Measurements from ENCODE around the gene ITGA3. TPM values are rescaled to one million over a fixed set of nuclear protein-coding genes. Genes with fewer than 3 reads are reported as not detected.

ITGA3 gene
- total RNA-seq, 2 donors from 2014 or later = 31.0 to 36.3 TPM

DNA sequence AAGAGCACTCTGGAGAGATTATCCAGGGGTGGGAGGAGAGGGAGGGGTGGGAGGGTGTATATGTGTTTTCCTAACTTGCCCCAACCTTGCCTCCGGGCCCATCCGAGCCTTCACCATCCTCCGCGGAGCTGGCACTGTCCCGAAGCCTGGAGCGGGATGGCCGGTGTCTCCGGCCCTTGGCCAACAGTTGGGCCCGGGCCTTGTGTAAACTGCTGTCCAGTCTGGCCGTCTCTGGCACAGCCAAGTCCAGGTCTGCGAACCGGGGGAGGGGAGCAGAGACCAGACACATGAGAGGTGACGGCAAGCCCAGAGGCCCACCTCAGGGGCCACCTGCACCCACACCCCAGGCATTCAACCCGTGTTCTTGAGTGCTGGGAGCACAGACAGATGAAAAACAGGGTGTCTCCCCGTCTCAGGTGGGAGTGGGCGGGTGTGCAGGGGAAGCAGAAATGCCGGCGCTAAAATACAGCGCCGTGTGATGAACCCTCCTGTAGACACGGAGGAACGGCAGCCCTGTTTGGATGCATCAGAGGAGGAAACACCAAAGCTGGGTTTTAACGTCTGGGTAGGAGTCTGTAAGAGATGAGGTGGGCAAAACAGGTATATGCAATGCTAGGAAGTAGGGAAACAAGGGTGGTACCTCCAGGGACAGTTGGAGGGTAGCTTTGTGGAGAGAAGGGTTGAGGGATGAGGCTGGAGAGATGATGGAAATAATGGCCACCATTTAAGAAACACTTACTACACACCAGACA, 62.3 kb downstream of the ITGA3 start:
- no peak for TF ChIP-seq POLR2A (IDR thresholded peaks at IDR 0.05)
- TF ChIP-seq, protein P1, sequence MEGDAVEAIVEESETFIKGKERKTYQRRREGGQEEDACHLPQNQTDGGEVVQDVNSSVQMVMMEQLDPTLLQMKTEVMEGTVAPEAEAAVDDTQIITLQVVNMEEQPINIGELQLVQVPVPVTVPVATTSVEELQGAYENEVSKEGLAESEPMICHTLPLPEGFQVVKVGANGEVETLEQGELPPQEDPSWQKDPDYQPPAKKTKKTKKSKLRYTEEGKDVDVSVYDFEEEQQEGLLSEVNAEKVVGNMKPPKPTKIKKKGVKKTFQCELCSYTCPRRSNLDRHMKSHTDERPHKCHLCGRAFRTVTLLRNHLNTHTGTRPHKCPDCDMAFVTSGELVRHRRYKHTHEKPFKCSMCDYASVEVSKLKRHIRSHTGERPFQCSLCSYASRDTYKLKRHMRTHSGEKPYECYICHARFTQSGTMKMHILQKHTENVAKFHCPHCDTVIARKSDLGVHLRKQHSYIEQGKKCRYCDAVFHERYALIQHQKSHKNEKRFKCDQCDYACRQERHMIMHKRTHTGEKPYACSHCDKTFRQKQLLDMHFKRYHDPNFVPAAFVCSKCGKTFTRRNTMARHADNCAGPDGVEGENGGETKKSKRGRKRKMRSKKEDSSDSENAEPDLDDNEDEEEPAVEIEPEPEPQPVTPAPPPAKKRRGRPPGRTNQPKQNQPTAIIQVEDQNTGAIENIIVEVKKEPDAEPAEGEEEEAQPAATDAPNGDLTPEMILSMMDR (IDR thresholded peaks at IDR 0.05) = no peak
- Histone ChIP-seq H3K4me3 (no peak overlapping the region), H3K4me1 (peaks cover 12% of the 10 kb centered on the region), H3K27ac (no peak overlapping the region), H3K27me3 (no peaks in the 10 kb centered on the region), H3K36me3 (replicated peaks in 1 of 2; ENCODE audit: insufficient read depth in 1 of 2, low read depth in 2 of 2) (no peaks in the 10 kb centered on the region), H3K9me3 (no peaks in the 10 kb centered on the region)
- intact Hi-C loops (cut with DNase I) = no loop called here
- ATAC-seq (no peak), DNase-seq (no peak)
- 61 to 72% methylated on average over 11 to 22 of the region's 23 CpGs for WGBS, 2 donors

DNA sequence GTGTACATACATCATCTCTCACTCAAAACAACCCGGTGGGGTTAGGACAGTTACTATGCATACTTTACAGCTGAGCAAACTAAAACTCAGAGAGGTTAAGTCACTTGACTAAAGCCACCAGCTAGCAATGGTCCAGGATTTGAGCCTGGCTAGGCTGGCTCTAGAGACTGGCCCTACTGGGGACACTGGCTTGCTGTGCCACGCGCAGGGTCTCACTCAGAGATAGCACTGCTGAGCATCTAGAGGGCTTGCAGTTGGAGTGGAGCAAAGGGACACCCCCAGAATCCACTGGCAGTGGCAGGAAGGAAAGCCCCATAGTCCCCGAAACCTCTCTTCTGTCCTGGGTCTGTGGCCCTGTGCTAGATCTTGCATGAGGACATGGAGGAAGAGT, 62.9 kb downstream of the ITGA3 start:
- Histone ChIP-seq H3K4me1 (peaks cover 12% of the 10 kb centered on the region), H3K9me3 (no peaks in the 10 kb centered on the region), H3K27ac (no peak overlapping the region), H3K36me3 (replicated peaks in 1 of 2; ENCODE audit: insufficient read depth in 1 of 2, low read depth in 2 of 2) (no peaks in the 10 kb centered on the region), H3K4me3 (no peak overlapping the region), H3K27me3 (no peaks in the 10 kb centered on the region)
- 77% methylated on average over 4 of the region's 4 CpGs for WGBS, 2 donors
- DNase-seq (no peak), ATAC-seq (no peak)
- TF ChIP-seq, protein P1 (IDR thresholded peaks at IDR 0.05) = no peak
- no peak for TF ChIP-seq POLR2A (IDR thresholded peaks at IDR 0.05)
- intact Hi-C loops (cut with DNase I) = no loop called here

DNA sequence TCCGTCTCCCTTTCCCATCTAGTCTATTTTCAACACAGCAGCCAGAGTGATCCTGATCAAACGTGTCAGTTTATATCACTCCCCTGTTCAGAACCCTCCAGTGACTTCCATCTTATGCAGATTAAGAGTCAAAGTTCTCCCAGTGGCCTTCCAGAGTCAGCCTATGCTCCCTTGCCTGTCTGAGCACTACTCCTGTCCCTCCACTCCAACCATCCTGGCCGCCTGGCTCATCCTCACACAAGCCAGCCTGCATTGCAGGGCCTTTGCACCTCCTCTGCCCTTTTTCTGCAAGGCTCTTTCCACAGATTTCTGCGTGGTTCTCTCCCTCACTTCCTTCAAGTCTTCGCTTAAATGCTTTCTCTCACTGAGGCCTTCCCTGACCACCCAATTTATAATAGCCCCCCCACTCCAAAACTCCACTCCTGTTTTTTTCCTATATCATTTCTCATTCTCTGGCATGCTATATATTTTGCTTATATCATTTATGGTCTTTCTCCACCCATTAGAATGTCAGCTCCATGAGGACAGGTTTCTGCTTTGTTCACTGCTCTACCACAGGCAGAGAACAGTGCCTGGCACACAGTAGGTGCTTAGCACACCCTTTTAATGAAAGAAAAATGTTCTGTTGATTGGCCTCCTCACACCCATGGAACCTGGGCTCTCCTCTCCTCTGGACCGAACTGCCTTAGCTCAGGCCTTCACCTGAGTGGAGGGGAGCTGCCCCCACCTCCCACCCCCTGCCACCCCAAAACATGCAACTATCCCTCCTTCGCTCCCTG, 64.8 kb downstream of the ITGA3 start:
- ATAC-seq (no peak), DNase-seq (no peak)
- Histone ChIP-seq H3K27me3 (no peaks in the 10 kb centered on the region), H3K4me1 (peaks cover 12% of the 10 kb centered on the region), H3K9me3 (no peaks in the 10 kb centered on the region), H3K27ac (no peak overlapping the region), H3K36me3 (replicated peaks in 1 of 2; ENCODE audit: insufficient read depth in 1 of 2, low read depth in 2 of 2) (no peaks in the 10 kb centered on the region), H3K4me3 (no peak overlapping the region)
- intact Hi-C loops (cut with DNase I) = no loop called here
- 82 to 89% methylated on average over 7 of the region's 7 CpGs for WGBS, 2 donors
- TF ChIP-seq, protein P1 (IDR thresholded peaks at IDR 0.05) = no peak
- no peak for TF ChIP-seq POLR2A (IDR thresholded peaks at IDR 0.05)

DNA sequence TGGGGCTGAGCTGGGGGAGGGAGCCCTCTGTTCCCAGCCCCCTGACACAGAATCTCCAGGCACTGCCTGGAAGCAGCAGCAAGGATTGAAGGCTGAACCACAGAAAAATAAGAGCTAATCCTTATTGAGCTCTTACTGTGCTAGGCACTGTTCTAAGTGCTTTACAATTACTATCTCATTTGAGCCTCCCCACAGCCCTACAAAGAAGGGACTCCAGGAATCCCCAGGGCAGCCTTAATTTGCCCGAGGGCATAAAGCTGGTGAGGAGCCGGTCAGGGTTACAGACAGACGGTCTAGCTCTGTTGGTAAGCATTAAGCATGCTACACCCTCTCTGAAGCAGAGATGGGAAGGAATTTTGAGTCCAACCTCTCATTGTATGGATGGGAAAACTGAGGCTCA, 67.0 kb downstream of the ITGA3 start:
- H3K27me3 ChIP-seq = no peaks in the 10 kb centered on the region
- no peak for ATAC-seq
- H3K9me3 ChIP-seq = no peaks in the 10 kb centered on the region
- 82 to 83% methylated on average over 3 of the region's 3 CpGs for WGBS, 2 donors
- DNase-seq = no peak
- intact Hi-C loops (cut with DNase I) = no loop called here
- H3K27ac ChIP-seq = no peak overlapping the region
- H3K4me3 ChIP-seq = no peak overlapping the region
- H3K36me3 ChIP-seq (replicated peaks in 1 of 2; ENCODE audit: insufficient read depth in 1 of 2, low read depth in 2 of 2) = no peaks in the 10 kb centered on the region
- H3K4me1 ChIP-seq = no peaks in the 10 kb centered on the region
- TF ChIP-seq, protein P1 (IDR thresholded peaks at IDR 0.05) = no peak
- TF ChIP-seq POLR2A (IDR thresholded peaks at IDR 0.05) = no peak
